Adipose tissue (tissue), 3 donors: ENCODE measurements around the gene NLRP6. TPM values are rescaled to one million over a fixed set of nuclear protein-coding genes. Genes with fewer than 3 reads are reported as not detected.
A peak's percentile ranks its signal among the peaks of the same experiment; 100 is the strongest.
"Not testable (repeated sequence)": the region's sequence is repeated elsewhere in the genome, so short reads cannot be mapped to it uniquely, and the experiment has no call there.

Experiments used
- H3K27ac ChIP-seq: one replicate; pipeline ENCODE4 v1.5.1; 2013; ENCODE audit warnings: low read depth, low read length
- WGBS, 3 donors: extraction: QIAGEN DNeasy Blood & Tissue Kit; methylation state at CpG; one replicate each; pipeline ENCODE4 v1.1.7; 2013; 5-methylcytosine and 5-hydroxymethylcytosine counted together
- polyA plus RNA-seq, 3 donors: library from polyadenylated mRNA; stranded (reverse); fragments of 200-250 nt; gene quantifications; one replicate each; pipeline ENCODE4 v1.2.3, GENCODE V29; 2013
- donor health status: healthy with polysubstance abuse.
- donor health status: Bipolar disorder and iron deficiency.
- donor health status: healthy.

Gene NLRP6
- under 1 TPM; 0.22 to 0.54 (median 0.43) TPM for polyA plus RNA-seq

GRCh38 chr11:278001-278951, at the start of gene NLRP6:
TSS of gene NLRP6 (plus strand) at chr11:278407. CDS start at chr11:278570, 163 bp downstream.
- H3K27ac ChIP-seq: no peak within 1 kb of the TSS
- 73 to 81% (median 74%) methylated on average over 20 to 21 of the region's 21 CpGs for WGBS, 3 donors

- no peak overlapping the region for H3K27ac ChIP-seq
- 93 to 96% (median 94%) methylated on average over 10 of the region's 10 CpGs for WGBS, 3 donors
Measured at GRCh38 chr11:230431-230830, 47.8 kb upstream of the NLRP6 start.

DNA sequence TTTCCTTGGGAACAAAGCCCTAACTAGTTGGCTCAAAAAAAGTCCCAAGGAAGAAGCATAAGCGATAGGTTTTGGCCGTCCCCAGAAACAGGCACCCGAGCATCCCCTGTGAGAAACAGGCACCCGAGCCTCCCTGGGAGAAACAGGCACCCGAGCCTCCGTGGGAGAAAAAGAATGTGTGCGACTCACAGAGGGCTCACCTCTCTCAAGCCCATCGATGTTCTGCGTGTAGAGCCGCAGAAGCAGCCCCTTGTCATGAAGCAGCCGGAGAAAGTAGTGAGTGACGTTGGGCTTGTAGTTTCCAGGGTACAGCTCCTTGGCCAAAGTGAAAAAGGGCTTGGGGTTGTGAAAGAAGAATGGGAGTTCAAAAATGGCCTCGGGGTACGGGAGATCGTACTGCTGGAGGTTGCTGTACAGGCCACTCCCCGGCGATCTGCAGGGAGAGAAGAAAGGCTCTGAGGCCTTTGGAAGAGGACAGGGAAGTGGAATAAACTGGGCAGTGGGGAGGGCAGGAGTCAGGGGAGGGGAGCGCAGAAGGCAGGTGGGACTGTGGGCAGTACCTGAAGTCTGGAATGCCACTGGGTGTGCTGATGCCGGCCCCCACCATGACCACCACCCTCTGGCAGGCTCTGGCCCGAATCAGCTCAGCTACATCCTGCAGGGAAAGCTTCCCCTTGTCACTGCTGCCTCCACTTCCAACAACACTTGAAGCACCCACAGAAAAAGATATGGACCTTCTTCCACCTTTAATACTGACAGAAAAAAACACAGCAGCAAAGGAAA, 45.2 kb upstream of the NLRP6 start:
- H3K27ac ChIP-seq: no peak overlapping the region
- 88 to 94% (median 94%) methylated on average over 20 of the region's 20 CpGs for WGBS, 3 donors

GRCh38 chr11:235180-235579, 43.0 kb upstream of the NLRP6 start:
- no peak overlapping the region for H3K27ac ChIP-seq
- WGBS, 3 donors: 66 to 89% (median 88%) methylated on average over 8 of the region's 8 CpGs

DNA sequence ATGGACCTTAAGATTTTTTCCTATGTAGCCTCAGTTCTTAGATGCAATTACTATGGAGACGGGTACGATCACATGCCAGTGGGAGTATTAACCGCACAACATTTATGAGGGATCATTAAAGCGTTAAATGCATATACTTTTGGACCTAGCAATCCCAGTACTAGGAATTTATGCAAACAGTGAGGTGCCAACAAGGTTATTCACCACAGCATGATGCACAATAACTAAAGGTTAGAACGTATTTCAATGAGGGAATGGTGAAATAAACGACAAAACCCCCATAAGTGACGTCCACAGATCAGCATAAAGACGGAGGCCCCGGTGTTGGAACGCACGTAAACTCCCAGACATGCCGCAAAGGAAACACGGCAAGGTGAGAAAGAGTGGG, 42.6 kb upstream of the NLRP6 start:
- WGBS, 3 donors: 2 to 4% (median 2%) methylated on average over 13 of the region's 13 CpGs

DNA sequence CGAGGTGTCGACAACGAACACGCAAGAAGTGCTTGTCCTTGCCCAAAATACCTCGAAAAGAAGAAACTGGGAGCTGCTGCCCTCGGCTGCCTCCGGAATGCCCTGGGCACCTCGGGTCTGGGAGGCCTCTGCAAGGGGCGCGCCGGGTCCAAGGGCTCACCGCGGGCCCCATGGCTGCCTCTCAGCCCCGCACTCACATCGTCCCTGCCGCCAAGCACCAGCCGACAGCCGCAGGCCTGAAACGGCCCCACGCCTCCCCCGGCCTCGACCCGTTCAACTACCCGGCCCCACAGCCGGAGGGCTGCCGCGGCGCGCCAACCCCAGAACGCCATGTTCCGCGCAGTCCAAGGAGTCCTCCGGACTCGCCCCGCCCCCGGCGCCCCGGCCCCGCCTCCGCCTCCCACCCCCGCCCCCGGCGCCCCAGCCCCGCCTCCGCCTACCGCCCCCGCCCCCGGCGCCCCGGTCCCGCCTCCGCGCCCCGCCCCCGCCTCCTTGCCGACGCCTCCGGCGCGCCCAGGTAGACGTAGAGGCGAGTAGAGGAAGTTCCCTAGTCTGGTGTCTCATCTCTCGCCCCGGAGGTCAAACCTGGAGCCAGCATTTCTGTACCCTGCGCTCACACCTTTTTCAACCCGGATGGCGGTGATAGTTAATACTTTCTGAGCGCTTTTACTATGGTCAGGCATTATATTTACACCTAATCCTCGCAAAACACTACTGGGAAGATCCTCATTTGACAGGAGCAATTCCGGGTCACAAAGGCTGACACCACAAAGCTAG, 42.0 kb upstream of the NLRP6 start, which contains the start of gene SIRT3:
TSS of gene SIRT3 (minus strand) at position 346 of the 777 bp plus-strand sequence. CDS start at position 332, 14 bp downstream.
- peak within 1 kb of the TSS; percentile 93 for H3K27ac ChIP-seq
- 0 to 2% (median 1%) methylated on average over 42 to 70 of the region's 70 CpGs for WGBS, 3 donors

More for the DNA sequence above, 42.6 kb upstream of the NLRP6 start:
- H3K27ac ChIP-seq: no peak overlapping the region

DNA sequence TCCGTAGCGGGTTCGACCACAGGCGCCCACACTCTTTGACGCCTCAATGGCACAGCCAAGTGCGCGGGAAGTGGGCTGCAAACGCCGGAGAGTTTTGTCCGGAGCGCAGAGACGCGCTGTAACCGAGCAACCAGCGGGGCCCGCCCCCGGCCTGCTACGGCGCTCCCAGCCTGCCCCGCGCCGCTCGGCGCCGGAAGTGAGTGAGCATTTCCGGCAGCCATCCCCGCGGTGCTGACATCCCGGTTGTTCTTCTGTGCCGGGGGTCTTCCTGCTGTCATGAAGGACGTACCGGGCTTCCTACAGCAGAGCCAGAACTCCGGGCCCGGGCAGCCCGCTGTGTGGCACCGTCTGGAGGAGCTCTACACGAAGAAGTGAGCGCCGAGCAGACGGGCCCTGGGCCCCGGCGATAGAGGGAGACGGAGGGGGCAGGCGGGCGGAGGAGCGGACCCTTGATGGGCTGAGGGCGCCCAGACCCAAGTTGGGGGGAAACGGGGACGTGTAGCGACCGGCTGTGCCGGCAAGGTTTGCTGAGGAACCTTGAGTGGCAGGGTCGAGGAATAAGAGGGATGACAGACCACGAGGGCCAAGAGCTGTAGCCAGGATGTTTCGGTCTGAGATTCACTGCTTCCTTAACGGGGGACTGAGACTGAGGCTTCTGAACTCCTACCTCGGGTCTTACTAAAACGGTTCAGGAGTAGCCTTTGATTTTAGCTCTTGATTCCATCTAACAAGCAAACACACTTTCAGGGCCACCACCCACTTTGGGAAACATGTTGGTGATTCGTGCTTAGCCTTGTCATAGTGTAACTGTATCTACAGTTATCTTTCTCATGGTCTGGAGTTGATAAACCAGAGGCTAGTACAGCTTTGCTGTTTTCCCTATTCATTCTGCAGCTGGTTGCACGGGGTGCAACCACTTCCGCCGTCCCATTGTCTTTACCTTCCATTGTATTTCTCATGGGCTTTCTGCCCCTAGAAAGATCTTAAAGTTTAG, 41.1 kb upstream of the NLRP6 start, which contains the start of gene PSMD13:
TSS of gene PSMD13 (plus strand) at position 203 of the 994 bp plus-strand sequence. CDS start at position 277, 74 bp downstream.
- WGBS, 3 donors: 1 to 2% (median 1%) methylated on average over 62 of the region's 62 CpGs
- H3K27ac ChIP-seq: peak within 1 kb of the TSS; percentile 93

DNA sequence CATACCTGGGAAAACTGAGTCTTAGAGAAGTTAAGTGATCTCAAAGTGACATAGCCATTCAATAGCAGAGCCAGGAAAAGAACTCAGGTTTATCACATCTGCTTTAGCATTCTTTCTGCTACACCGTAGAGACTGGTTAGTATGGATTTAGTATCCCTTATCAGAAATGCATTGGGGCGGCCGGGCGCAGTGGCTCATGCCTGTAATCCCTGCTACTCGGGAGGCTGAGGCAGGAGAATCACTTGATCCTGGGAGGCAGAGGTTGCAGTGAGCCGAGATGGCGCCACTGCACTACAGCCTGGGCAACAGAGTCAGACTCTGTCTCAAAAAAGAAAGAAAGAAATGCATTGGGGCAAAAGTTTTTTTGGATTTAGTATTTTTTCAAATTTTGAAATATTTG, 39.9 kb upstream of the NLRP6 start:
- WGBS, 3 donors: 75 to 87% (median 84%) methylated on average over 7 of the region's 7 CpGs

GRCh38 chr11:240315-240714, 37.9 kb upstream of the NLRP6 start:
- WGBS, 3 donors: 46 to 87% (median 80%) methylated on average over 1 of the region's 1 CpG
- H3K27ac ChIP-seq: no peak overlapping the region

More for the DNA sequence above, 39.9 kb upstream of the NLRP6 start:
- not testable (repeated sequence) for H3K27ac ChIP-seq

GRCh38 chr11:241634-242033, 36.6 kb upstream of the NLRP6 start:
- 91 to 97% (median 93%) methylated on average over 5 of the region's 5 CpGs for WGBS, 3 donors
- no peak overlapping the region for H3K27ac ChIP-seq

DNA sequence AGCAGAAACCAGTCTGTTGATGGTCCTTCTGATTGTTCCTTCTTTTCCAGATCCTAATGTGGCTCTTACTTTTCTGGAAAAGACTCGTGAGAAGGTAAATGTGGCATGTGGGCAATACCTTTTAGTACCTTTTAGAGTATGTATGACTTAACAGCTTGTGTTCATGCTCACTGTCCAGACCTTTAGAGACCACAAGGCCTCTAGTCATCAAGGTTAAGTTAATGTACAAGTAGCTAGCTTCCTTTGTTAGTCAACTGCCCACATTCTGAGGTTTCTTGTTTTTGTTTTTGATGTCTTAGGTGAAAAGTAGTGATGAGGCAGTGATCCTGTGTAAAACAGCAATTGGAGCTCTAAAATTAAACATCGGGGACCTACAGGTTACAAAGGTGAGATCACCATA, 33.8 kb upstream of the NLRP6 start:
- no peak overlapping the region for H3K27ac ChIP-seq
- 89 to 93% (median 92%) methylated on average over 2 of the region's 2 CpGs for WGBS, 3 donors

DNA sequence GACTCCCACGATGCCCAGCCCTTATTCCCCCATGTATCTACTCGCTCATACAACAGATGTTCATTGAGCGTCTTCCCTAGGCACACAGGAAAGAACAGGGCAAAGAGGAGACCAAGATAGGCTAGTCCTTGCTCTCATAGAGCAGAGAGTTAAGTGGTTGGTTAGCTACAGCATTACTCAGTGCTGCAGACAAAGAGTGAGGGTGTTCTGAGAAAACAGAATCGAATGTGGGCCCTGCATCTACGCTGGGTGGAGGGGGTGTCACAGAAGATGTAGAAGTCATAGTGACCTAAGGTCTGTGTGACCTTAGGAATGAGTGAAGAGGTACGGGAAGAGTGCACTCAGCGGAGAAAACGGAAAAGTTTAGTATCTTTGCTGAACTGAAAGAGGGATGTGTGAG, 29.1 kb upstream of the NLRP6 start:
- no peak overlapping the region for H3K27ac ChIP-seq
- 75 to 80% (median 79%) methylated on average over 8 of the region's 8 CpGs for WGBS, 3 donors

- 87 to 93% (median 88%) methylated on average over 5 of the region's 5 CpGs for WGBS, 3 donors
- no peak overlapping the region for H3K27ac ChIP-seq
Measured at GRCh38 chr11:250274-250673, 27.9 kb upstream of the NLRP6 start.

DNA sequence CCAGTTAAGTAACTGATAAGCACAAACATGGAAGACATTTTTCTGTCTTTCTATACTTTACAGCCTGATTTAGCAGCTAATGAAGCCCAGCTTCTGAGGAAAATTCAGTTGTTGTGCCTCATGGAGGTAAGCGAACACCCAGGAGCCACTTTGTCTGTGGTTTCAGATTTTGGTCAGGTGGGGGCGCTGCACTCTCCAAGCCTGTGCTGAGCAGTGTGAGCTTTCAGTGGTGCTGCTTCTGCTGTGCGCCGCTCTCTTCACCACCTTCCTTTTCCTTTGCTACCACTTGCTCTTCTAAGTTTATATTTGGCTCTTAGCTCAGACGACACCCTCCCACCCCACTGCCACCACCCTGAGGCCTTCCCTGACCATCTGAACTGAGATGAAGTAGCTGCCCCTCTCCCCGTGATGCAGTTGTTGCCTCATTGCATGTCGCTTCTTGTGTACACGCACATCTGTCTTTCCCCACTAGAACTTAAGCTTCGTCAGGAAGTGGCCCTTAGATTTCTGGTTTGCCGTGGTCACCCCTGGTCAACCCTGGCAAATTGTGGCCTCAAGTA, 27.4 kb upstream of the NLRP6 start:
- no peak overlapping the region for H3K27ac ChIP-seq
- WGBS, 3 donors: 77 to 86% (median 82%) methylated on average over 10 of the region's 10 CpGs

DNA sequence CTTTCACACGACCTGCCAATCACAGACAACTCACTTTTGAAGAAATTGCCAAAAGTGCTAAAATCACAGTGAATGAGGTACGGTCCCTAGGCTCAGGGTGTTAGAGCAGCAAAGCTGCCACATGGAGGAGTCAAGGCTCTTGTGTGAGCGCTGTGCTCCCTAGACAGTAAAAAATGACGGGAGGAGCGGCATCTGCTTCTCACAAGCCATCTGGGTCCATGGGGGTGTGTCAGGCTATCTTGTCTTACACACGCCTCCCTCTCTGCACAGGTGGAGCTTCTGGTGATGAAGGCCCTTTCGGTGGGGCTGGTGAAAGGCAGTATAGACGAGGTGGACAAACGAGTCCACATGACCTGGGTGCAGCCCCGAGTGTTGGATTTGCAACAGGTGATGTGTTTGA, 26.7 kb upstream of the NLRP6 start:
- 71 to 85% (median 82%) methylated on average over 10 of the region's 10 CpGs for WGBS, 3 donors
- H3K27ac ChIP-seq: no peak overlapping the region

DNA sequence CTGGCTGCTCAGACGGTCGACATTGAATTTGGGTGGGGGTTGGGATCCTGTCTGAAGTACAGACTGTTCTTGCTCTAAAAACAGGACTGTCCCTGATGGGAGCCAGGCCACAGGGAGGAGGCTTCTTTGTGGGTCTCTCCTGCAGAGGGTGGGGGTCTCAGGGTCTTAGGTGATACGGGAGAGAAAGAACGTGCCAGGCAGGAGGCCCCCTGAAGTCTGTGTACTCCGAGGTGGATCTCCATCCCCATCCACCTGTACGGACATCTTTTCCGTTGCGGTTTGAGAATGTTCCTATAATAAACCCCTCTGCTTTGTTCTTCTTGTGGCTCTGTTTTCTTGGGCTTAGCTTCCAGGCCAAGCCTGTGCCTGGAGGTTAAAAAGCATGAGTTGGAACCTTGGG, 25.5 kb upstream of the NLRP6 start:
- WGBS, 3 donors: 87 to 90% (median 88%) methylated on average over 8 of the region's 8 CpGs

More for the DNA sequence above, 25.5 kb upstream of the NLRP6 start:
- no peak overlapping the region for H3K27ac ChIP-seq
